Measurements from ENCODE around the gene ANKRD11. TPM values are rescaled to one million over a fixed set of nuclear protein-coding genes. Genes with fewer than 3 reads are reported as not detected.
"Not testable (repeated sequence)": the region's sequence is repeated elsewhere in the genome, so short reads cannot be mapped to it uniquely, and the experiment has no call there.

Gene ANKRD11
- total RNA-seq, 1 donor from 2014 or later: 31.9 TPM

GRCh38 chr16:89269805-89270665 lies 220.3 kb downstream of the ANKRD11 start:
- DNase-seq (ENCODE audit: low read depth in 2 of 2): no peak

DNA sequence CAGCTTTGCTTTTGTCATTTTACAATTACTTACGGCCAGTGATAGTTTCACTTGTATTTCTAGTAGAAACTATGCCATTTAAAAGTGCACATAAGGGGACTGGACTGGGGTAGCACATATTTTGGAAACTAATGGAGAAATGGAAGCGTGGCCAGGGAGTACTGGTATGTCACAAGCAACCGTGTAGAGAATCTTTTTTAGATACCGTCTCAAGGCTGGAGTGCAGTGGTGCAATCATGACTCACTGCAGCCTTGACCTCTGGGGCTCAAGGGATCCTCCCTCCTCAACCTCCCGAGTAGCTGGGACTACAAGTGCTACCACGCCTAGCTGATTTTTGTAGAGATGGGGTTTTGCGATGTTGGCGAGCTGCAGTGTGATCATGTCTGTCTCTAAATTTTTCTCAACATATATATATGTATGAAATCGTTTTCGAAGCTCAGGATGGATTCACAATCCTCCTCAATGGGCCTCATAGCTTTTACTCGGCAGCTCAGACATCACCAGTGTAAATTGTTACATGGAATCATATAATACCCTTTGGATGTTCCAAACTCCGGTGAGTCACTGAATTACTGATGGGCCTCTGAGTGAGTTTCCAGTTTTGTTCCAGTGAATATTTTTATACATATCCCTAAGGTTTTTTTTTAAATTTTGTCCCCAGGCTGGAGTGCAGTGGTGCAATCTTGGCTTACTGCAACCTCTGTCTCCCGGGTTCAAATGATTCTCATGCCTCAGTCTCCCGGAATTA lies 221.2 kb downstream of the ANKRD11 start:
- DNase-seq (ENCODE audit: low read depth in 2 of 2): no peak

- DNase-seq (ENCODE audit: low read depth in 2 of 2): no peak
Observed at GRCh38 chr16:89268585-89268984, 221.8 kb downstream of the ANKRD11 start.

GRCh38 chr16:89267746-89268145 lies 222.6 kb downstream of the ANKRD11 start:
- not testable (repeated sequence) for DNase-seq (ENCODE audit: low read depth in 2 of 2)

- no peak for DNase-seq (ENCODE audit: low read depth in 2 of 2)
Observed at GRCh38 chr16:89266521-89267134, 223.7 kb downstream of the ANKRD11 start.

- DNase-seq (ENCODE audit: low read depth in 2 of 2): no peak
Observed at GRCh38 chr16:89265647-89266046, 224.7 kb downstream of the ANKRD11 start.

DNA sequence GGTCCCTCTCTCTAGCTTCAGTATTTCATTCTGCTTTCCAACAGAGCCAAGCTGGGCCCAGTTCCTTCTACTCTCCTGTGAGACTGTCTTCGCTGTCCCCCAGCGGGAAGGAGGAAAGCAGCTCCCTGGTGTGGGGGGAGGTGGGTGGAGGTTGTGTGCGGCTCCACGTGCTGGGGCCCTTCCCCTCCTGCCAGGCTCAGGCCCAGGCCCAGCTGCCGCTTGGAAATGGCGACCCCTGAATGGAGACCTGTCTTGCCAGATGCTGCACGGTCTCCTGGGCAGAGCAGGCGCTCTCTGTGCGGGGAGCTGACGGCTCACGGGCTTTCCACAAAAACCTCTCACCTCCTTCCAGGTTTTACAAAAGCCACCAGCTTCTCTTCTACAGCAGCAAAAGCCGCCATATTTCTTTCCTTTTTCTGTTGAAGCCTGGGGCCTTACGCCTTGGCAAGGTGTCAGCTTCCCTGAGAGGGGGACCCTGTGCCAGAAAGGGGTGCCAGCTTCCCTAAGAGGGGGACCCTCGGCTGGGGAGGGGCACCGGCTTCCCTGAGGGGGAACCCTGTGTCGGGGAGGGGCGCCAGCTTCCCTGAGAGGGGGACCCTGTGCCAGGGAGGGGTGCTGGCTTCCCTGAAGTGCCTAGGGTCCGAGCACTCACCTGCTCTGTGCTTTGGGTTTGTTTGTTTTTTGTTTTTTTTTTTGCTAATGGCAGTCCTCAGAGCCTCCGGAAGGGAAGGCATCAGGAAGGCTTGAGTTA lies 225.4 kb downstream of the ANKRD11 start:
- no peak for DNase-seq (ENCODE audit: low read depth in 2 of 2)

- peak in 1 of 2 donors; percentile 81 for DNase-seq (ENCODE audit: low read depth in 2 of 2)
Observed at GRCh38 chr16:89261691-89262563, 228.4 kb downstream of the ANKRD11 start.

DNA sequence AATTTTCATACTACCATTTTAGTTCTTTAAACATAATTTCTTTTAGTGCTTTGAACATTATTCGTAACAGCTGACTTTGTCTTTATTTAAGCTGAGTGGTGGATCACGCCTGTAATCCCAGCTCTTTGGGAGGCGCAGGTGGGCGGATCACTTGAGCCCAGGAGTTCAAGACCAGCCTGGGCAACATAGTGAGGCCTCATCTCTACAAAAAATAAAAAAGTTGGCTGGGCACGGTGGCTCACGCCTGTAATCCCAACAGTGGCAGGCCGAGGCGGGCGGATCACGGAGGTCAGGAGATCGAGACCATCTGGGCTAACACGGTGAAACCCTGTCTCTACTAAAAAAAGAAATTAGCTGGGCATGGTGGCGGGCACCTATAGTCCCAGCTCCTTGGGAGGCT lies 230.5 kb downstream of the ANKRD11 start:
- DNase-seq (ENCODE audit: low read depth in 2 of 2): not testable (repeated sequence)

DNA sequence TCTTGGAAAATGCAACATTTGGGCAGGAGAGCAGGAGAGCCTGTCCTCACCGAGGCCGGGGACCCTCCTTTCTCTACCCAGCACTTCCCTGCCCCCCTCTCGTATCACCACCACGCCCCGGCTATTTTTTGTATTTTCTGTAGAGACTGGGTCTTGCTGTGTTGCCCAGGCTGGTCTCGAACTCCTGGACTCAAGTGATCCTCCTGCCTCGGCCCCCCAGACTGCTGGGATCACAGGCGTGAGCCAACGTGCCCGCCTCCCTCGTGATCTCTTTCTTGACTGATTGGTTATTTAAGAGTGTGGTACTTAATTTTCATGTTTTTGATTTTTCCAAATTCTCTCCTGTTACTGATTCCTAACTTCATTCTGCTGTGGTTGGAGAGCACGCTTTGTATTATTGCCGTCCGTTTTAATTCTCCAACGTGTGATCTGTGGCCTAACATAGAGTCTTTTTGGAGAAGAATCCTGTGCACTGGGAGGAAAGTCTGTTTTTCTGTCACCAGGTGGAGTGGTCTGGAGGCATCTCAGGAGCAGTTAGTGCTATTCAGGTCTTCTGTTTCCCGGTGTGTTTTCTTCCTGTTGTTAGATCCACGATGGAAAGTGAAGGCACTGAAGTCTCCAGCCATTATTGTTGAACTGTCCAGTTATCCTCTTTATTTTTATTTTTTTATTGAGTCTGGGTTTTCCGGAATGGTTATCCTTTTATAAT lies 232.4 kb downstream of the ANKRD11 start:
- no peak for DNase-seq (ENCODE audit: low read depth in 2 of 2)

DNA sequence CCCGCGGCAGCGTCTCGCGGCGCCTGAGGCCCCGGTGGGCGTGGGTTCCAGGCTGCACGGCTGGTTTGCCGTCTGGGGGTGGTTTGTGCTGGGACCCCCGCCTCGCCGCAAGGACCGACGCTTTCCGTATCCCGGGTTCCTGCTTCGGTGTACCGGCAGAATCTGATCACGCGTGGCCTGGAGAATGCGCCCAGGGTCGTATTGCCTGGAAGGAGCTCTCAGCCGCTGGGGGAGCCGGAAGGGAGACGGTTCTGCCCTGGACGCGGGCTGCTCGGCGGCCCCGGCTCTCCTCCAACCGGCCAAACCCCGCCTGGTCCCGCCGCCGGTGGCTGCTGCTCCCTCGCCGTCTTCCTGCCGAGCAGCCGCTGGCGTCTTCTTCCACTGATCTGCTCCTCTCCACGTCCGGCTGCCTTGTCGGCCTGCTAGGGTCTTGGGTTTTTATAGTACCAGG lies 233.1 kb downstream of the ANKRD11 start:
- no peak for DNase-seq (ENCODE audit: low read depth in 2 of 2)

GRCh38 chr16:89256651-89257254 lies 233.6 kb downstream of the ANKRD11 start:
- DNase-seq (ENCODE audit: low read depth in 2 of 2): peak; percentile 60 to 80

GRCh38 chr16:89253548-89254287 lies 236.6 kb downstream of the ANKRD11 start:
- no peak for DNase-seq (ENCODE audit: low read depth in 2 of 2)

DNA sequence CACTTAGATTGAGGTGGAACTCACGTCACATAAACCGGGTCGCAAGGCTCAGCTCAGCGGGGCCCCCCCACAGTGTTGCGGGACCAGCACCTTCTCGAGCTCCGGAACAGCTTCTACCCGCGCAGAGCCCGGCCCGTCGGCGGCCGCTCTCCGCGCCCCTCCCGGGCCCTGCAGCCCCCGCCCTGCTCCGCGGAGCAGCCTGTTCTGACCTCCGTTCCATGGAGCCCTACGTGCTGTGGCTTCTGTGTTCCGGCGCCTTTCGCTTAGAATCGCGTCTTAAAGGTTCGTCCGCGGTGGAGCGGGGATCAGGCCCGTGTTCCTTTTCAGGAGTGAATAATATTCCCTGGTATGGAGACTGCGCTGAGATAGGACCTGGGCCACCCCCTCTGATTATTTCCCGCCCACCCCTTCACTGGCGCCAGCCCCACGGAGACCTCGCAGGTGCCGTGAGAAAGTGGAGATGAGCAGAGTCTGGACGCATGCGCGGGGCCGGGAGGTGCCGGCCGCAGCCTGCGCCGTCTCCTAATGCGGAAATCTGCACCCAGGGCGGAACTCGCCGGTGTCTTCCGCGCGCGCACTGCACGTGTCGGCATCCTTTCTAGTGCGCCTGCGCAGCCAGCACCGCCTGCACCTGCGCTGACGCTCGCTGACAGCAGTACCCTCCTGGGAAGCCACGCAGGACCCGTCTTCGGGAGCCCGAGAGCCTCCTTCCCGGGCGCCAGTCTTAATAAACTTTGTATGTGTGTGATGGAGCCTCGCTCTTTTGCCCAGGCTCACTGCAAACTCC lies 242.0 kb downstream of the ANKRD11 start:
- no peak for DNase-seq (ENCODE audit: low read depth in 2 of 2)

- DNase-seq (ENCODE audit: low read depth in 2 of 2): not testable (repeated sequence)
Observed at GRCh38 chr16:89247734-89248075, 242.7 kb downstream of the ANKRD11 start.

DNA sequence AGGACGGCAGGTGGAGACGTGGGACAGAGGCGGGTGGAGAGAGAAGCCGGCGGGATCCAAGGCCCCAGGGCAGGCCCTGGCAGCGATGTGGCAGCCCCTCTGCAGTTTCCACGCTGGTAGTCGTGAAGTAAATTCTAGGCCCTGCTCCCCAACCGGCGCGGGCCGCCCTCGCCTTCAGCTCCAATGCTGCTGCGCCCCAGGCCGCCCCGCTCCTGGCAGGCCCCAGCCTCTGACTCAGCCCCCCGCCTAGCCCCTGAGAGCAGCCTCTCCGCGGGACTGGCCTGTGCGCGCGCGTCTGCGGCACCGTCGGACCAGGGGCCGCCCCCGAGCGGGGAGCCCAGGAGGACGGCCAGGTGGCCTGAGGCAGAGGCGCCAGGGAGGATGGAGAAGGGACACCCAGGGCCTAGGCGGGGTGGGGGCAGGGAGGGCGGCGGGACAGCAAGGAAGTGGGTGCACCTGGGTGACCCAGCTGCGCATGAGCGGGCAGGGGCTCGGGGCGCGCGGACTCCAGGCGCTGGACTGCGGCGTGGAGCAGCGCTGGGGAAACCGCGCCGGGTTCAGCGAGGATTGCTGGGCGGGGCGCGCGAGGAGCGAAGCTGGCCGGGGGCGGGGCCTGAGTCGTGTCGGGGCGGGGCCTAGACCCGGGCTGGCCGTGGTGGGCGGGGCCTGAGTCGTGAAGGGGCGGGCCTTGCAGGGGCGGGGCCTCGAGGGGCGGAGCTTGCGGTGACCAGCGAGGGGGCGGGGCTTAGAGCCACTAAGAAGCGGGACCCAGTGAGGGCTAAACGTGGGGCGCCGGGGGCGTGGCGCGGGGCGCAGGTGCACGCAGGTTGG lies 243.2 kb downstream of the ANKRD11 start:
- DNase-seq (ENCODE audit: low read depth in 2 of 2): peak; percentile 81 to 92

- DNase-seq (ENCODE audit: low read depth in 2 of 2): no peak
Observed at GRCh38 chr16:89246383-89246902, 243.9 kb downstream of the ANKRD11 start.
